ENCODE results near the gene THRA. TPM values are rescaled to one million over a fixed set of nuclear protein-coding genes. Genes with fewer than 3 reads are reported as not detected.

The THRA gene
- total and polyA plus RNA-seq, 2 donors (not counting 3 experiments of a cell fraction or from before 2014, with no cell fraction given): 17.4 to 29.6 TPM

DNA sequence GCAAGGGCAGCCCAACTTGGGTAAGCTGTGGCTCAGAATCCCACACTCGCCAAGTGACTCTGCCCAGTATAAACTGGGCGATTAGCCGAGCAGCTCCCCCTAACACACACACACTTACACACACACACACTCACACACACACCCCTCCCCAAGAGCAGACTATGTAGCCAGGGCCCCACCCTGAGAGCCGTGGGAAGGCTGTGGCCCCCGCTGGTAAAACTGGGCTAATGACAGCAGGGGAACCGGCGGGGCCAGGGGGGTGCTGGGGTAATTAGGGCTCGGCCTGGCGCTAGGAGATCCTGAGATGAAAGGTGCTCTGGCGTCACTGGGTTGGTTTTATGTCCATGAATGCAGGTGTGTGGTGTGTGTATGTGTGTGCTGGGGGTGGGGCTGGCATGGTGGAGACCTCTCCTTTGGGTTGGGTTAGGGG, 1.1 kb upstream of the THRA start:
- TF ChIP-seq FOS (IDR thresholded peaks at IDR 0.05; ENCODE audit: borderline replicate concordance, insufficient read depth, low read length) (no peak), GATA2 (IDR thresholded peaks at IDR 0.05; ENCODE audit: insufficient read depth, insufficient read length, low read depth, low read length) (no peak), POLR2A (IDR thresholded peaks at IDR 0.05; ENCODE audit: low read depth, low read length) (no peak), JUN (IDR thresholded peaks at IDR 0.05; ENCODE audit: borderline replicate concordance, insufficient read depth, insufficient read length, low read depth) (no peak), EZH2 (IDR thresholded peaks at IDR 0.05; ENCODE audit: borderline replicate concordance, low read depth, low read length, severe bottlenecking) (no peak), POLR2AphosphoS5 (IDR thresholded peaks at IDR 0.05; ENCODE audit: insufficient read depth, low read depth, low read length) (no peak), MYC (IDR thresholded peaks at IDR 0.05; ENCODE audit: low read depth, low read length) (no peak)
- TF ChIP-seq, protein P1, sequence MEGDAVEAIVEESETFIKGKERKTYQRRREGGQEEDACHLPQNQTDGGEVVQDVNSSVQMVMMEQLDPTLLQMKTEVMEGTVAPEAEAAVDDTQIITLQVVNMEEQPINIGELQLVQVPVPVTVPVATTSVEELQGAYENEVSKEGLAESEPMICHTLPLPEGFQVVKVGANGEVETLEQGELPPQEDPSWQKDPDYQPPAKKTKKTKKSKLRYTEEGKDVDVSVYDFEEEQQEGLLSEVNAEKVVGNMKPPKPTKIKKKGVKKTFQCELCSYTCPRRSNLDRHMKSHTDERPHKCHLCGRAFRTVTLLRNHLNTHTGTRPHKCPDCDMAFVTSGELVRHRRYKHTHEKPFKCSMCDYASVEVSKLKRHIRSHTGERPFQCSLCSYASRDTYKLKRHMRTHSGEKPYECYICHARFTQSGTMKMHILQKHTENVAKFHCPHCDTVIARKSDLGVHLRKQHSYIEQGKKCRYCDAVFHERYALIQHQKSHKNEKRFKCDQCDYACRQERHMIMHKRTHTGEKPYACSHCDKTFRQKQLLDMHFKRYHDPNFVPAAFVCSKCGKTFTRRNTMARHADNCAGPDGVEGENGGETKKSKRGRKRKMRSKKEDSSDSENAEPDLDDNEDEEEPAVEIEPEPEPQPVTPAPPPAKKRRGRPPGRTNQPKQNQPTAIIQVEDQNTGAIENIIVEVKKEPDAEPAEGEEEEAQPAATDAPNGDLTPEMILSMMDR (IDR thresholded peaks at IDR 0.05; ENCODE audit: extremely low read depth in 1 of 2, insufficient read depth in 1 of 2, low read depth in 1 of 2, low read length in 2 of 2): no peak
- TF ChIP-seq, protein P2, sequence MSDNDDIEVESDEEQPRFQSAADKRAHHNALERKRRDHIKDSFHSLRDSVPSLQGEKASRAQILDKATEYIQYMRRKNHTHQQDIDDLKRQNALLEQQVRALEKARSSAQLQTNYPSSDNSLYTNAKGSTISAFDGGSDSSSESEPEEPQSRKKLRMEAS (IDR thresholded peaks at IDR 0.05; ENCODE audit: insufficient read depth, insufficient read length): no peak
- no peaks in the 10 kb centered on the region for H3K36me3 ChIP-seq (ENCODE audit: control insufficient read depth in 2 of 2, extremely low read depth in 1 of 2, insufficient read depth in 2 of 2, low read length in 2 of 2)
- H2AFZ ChIP-seq (ENCODE audit: low read depth, low read length): no peak overlapping the region
- no peaks in the 10 kb centered on the region for H3K9me1 ChIP-seq (replicated peaks; ENCODE audit: control insufficient read depth, extremely low read depth, insufficient read depth, low read length)
- peaks cover 16% of the 10 kb centered on the region for H3K4me1 ChIP-seq (ENCODE audit: control insufficient read depth, extremely low read depth, insufficient read depth, low read length)
- no peak for FAIRE-seq
- no peaks in the 10 kb centered on the region for H4K20me1 ChIP-seq (replicated peaks; ENCODE audit: control insufficient read depth, extremely low read depth, insufficient read depth, low read length)
- H3K9ac ChIP-seq (replicated peaks; ENCODE audit: extremely low read depth, insufficient read depth, low read length): no peak overlapping the region
- H3K9me3 ChIP-seq (replicated peaks; ENCODE audit: control insufficient read depth, insufficient read depth, low read length): no peaks in the 10 kb centered on the region
- no TSS peak for BruUV-seq (replicated peaks)
- dilution Hi-C loops (cut with MboI; ENCODE audit: extremely low pct_ligation_motif_present, low sequenced_read_pairs): no loop called here
- ChIA-PET POLR2A (no interaction called here), CTCF (interaction anchor here (1.0 to 5.4 kb wide), 4 partner anchors 14 to 52 kb away, joined by 5 to 34 read pairs (median 9); no protein-coding TSS in a partner anchor)
- no peaks in the 10 kb centered on the region for H3K79me2 ChIP-seq (ENCODE audit: control insufficient read depth, insufficient read depth, low read length)
- H3K4me2 ChIP-seq (ENCODE audit: insufficient read depth, low read length): no peak overlapping the region
- H3K4me3 ChIP-seq (replicated peaks in 1 of 3; ENCODE audit: insufficient read depth in 1 of 3, low read depth in 1 of 3, low read length in 3 of 3): no peak overlapping the region
- no peak overlapping the region for H3K27ac ChIP-seq (ENCODE audit: insufficient read depth, low read depth, low read length)
- DNase-seq (ENCODE audit: low read depth, low spot score): no peak
- intact Hi-C loops (cut with micrococcal nuclease): loop anchor here (2.0 kb wide), 1 partner anchor 25 kb away; no protein-coding TSS in a partner anchor
- H3K27me3 ChIP-seq (ENCODE audit: control insufficient read depth in 2 of 2, insufficient read depth in 2 of 2, low read length in 2 of 2): peaks cover 0 to 3% of the 10 kb centered on the region in 2 experiments

All from endothelial cell of umbilical vein (primary cell).